SK-N-SH treated with all-trans-retinoic acid at 6 μM for 48 hours (cell line): ENCODE results near the gene TMEM151A.

ENCODE experiments used
- ARNTL ChIP-seq: fragments of 450-650 bp; formaldehyde crosslinking; IDR thresholded peaks from 2 replicates; pipeline ENCODE4 v1.5.0; 2020; ENCODE audit warnings: low read depth, mild to moderate bottlenecking, moderate library complexity, borderline replicate concordance
- CSRNP3 ChIP-seq: fragments of 250-450 bp; sonication (Bioruptor Pico); IDR thresholded peaks from 2 replicates; pipeline ENCODE4 v1.5.1; 2021; ENCODE audit warnings: mild to moderate bottlenecking, moderate library complexity
- GLIS3 ChIP-seq: fragments of 250-450 bp; sonication (Bioruptor Pico); IDR thresholded peaks from 2 replicates; pipeline ENCODE4 v1.5.0; 2020; ENCODE audit warnings: mild to moderate bottlenecking, moderate library complexity
- ISL1 ChIP-seq: fragments of 250-450 bp; sonication (Bioruptor Pico); IDR thresholded peaks from 2 replicates; pipeline ENCODE4 v2.1.2; 2022; ENCODE audit warnings: mild to moderate bottlenecking, moderate library complexity
- OSR1 ChIP-seq: fragments of 250-450 bp; sonication (Bioruptor Pico); IDR thresholded peaks from 2 replicates; pipeline ENCODE4 v1.8.0; 2022; ENCODE audit warnings: moderate library complexity, mild to moderate bottlenecking, inconsistent platforms
- PATZ1 ChIP-seq: fragments of 250-450 bp; sonication (Bioruptor Pico); IDR thresholded peaks from 2 replicates; pipeline ENCODE4 v1.8.0; 2020; ENCODE audit warnings: mild to moderate bottlenecking, moderate library complexity, borderline replicate concordance
- RARB ChIP-seq: fragments of 250-450 bp; sonication (Bioruptor Pico); IDR thresholded peaks from 2 replicates; pipeline ENCODE4 v1.8.0; 2021; ENCODE audit warnings: mild to moderate bottlenecking, moderate library complexity
- TCF4 ChIP-seq: fragments of 250-450 bp; sonication (Bioruptor Pico); IDR thresholded peaks from 2 replicates; pipeline ENCODE4 v1.8.0; 2021; ENCODE audit warnings: mild to moderate bottlenecking, moderate library complexity, borderline replicate concordance
- ZFP30 ChIP-seq: fragments of 450-650 bp; formaldehyde crosslinking; IDR thresholded peaks from 2 replicates; pipeline ENCODE4 v1.5.0; 2022; ENCODE audit warnings: mild to moderate bottlenecking, moderate library complexity
- TF ChIP-seq, protein P1 (sequence below): fragments of 250-450 bp; sonication (Bioruptor Pico); IDR thresholded peaks from 2 replicates; pipeline ENCODE4 v1.5.1; 2020; ENCODE audit warnings: low read depth, mild to moderate bottlenecking, moderate library complexity
- TF ChIP-seq, protein P2 (sequence below): fragments of 250-450 bp; sonication (Bioruptor Pico); IDR thresholded peaks from 2 replicates; pipeline ENCODE4 v1.8.0; 2021; ENCODE audit warnings: low read depth, mild to moderate bottlenecking, moderate library complexity, borderline replicate concordance

DNA sequence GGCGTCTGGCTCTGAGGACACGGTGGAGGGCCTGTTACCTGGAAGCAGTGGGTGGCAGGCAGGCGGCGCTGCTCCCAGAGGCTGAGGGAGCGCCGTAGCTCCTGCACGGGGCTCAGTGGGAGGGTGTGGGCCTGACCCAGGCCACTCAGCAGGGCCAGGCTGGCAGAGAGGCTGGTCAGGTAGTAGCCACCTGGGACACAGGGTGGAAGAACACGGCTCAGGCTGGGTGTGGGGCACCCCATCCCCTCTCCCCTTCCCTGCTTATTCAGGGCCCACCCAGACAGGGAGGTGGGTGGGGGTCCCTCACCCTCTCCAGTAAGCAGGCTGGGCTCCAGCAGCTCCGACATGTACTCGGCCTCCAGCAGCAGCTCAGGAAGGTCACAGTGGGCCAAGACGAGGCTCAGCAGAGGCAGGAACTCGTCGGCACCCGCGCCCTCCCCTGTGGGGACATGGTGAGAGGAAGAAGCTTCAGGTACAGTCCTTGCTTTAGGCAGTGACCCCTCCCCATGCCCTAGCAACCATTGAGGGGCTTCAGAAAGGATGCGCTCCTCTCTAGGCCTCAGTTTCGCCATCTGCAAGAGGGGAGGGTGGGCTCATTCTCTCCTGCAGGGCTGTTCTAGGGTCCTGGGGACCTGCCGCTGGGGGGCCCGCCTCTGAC is 41.7 kb downstream of the TMEM151A start:
- no peak for TF ChIP-seq GLIS3 (CRISPR knock-in tag)
- TF ChIP-seq CSRNP3: no peak
- TF ChIP-seq ARNTL (CRISPR knock-in tag): no peak
- no peak for TF ChIP-seq ZFP30 (CRISPR knock-in tag)
- TF ChIP-seq, protein P1, sequence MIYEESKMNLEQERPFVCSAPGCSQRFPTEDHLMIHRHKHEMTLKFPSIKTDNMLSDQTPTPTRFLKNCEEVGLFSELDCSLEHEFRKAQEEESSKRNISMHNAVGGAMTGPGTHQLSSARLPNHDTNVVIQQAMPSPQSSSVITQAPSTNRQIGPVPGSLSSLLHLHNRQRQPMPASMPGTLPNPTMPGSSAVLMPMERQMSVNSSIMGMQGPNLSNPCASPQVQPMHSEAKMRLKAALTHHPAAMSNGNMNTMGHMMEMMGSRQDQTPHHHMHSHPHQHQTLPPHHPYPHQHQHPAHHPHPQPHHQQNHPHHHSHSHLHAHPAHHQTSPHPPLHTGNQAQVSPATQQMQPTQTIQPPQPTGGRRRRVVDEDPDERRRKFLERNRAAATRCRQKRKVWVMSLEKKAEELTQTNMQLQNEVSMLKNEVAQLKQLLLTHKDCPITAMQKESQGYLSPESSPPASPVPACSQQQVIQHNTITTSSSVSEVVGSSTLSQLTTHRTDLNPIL (CRISPR knock-in tag): no peak
- TF ChIP-seq TCF4: no peak
- no peak for TF ChIP-seq PATZ1 (CRISPR knock-in tag)
- TF ChIP-seq RARB (CRISPR knock-in tag): no peak
- TF ChIP-seq OSR1 (CRISPR knock-in tag): no peak
- TF ChIP-seq ISL1: no peak
- TF ChIP-seq, protein P2, sequence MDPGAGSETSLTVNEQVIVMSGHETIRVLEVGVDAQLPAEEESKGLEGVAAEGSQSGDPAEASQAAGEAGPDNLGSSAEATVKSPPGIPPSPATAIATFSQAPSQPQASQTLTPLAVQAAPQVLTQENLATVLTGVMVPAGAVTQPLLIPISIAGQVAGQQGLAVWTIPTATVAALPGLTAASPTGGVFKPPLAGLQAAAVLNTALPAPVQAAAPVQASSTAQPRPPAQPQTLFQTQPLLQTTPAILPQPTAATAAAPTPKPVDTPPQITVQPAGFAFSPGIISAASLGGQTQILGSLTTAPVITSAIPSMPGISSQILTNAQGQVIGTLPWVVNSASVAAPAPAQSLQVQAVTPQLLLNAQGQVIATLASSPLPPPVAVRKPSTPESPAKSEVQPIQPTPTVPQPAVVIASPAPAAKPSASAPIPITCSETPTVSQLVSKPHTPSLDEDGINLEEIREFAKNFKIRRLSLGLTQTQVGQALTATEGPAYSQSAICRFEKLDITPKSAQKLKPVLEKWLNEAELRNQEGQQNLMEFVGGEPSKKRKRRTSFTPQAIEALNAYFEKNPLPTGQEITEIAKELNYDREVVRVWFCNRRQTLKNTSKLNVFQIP (CRISPR knock-in tag): no peak
